ENCODE results near the gene RAB31.
"Not testable (repeated sequence)": the region's sequence is repeated elsewhere in the genome, so short reads cannot be mapped to it uniquely, and the experiment has no call there.

The RAB31 gene

GRCh38 chr18:9898792-9899549 lies 190.9 kb downstream of the RAB31 start:
- no peak for DNase-seq

DNA sequence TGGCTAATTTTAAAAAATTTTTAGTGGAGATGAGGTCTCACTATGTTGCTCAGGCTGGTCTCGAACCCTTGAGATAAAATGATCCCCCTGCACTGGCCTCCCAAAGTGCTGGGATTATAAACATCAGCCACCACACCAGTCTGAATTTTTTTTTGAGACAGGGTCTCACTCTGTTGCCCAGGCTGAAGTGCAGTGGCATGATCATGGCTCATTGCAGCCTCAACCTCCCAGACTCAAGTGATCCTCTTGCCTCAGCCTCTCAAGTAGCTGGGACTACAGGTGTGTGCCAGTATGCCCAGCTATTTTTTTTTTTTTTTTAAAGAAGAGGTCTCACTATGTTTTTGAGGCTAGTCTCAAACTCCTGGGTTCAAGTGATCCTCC lies 191.4 kb downstream of the RAB31 start:
- DNase-seq, result not testable (repeated sequence)

DNA sequence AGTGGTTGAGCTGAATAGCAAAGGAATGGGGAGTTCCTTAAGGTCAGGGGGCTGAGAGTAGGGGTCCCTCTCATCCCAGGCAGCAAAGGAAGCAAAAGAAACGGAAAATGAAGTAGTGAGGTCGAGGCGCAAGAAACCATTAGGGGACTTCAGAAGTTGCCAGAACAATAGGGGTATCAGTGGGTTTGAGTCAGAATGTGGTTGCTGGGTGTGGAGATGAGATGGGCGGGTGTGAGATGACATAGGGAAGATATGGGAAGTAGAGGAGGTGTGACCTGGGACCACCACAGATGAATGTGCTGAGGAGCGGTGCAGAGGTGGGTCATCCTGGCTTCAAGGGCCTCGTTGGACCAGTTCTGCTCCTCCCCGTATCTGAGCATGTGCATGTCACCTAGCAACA lies 192.6 kb downstream of the RAB31 start:
- DNase-seq, result no peak

DNA sequence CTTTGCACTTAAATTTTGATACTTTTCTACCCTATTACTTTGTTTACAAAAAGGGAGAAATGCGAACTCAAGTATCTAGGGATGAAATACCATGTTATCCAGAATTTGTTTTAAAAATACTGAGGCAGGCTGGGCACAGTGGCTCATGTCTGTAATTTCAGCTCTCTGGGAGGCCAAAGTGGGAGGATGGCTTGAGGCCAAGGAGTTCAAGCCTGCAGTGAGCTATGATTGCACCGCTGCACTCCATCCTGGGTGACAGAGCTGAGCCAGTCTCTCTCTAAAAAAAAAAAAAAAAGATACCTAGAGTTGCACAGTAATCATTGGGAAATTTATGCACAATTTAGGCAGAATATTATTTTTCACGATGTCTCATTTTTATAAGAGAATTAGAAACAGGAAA lies 193.3 kb downstream of the RAB31 start:
- DNase-seq, result no peak

DNA sequence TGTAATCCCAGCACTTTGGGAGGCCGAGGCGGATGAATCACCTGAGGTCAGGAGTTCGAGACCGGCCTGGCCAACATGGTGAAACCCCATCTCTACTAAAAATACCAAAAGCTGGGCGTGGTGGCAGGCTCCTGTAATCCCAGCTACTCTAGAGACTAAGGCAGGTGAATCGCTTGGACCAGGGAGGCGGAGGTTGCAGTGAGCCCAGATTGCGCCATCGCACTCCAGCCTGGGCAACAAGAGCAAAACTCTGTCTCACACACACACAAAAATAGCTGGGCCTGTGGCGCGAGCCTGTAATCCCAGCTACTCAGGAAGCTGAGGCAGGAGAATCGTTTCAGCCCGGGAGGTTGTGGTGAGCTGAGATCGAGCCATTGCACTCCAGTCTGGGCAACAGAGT lies 194.2 kb downstream of the RAB31 start:
- not testable (repeated sequence) for DNase-seq

- DNase-seq, result no peak
These were observed 194.7 kb downstream of the RAB31 start for GRCh38 chr18:9902832-9903231.

DNA sequence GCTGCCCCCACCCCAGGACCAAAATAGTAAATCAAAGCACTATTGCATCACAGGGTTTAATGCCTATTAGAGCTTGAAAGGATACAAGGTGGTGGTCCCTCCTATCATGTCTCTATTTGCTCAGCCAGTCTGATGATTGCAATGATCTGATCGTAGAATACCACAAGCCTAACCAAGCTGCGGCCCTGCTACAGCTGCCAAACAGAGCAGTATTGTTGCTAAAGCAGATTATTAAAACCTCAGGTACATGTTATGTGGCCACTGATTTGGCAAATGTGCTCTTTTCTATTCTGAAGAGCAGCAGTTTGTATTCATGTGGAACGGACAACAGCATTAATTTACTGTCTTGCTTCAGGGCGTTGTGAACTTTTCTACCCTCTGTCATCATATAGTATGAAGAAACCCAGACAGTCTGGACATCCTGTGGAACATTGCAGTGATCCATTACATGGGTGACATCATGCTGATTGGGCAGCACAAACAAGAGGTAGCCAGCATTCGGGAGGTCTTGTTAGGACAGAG lies 197.4 kb downstream of the RAB31 start:
- DNase-seq, result no peak

- no peak for DNase-seq
These were observed 198.4 kb downstream of the RAB31 start for GRCh38 chr18:9906481-9906880.

DNA sequence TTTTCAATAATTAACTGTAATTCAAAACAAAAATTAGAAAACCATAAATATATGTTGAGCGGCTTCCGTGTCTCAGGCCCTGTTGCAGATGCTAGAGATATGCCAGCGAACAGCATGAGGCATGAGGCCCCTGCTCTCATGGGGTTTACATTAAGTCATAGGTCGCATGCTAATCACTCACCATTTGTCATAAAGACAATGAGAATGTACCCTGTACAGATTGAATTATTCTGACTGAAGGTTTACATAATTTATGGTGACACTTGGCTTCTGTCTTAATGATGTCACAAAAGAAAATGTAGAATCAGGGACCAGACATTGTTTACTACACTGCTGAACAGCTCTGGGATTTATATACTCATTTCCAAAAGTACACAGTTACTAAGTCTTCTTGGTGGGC lies 199.8 kb downstream of the RAB31 start:
- no peak for DNase-seq

- DNase-seq, result no peak
These were observed 202.0 kb downstream of the RAB31 start for GRCh38 chr18:9910071-9910470.

- DNase-seq, result no peak
These were observed 202.6 kb downstream of the RAB31 start for GRCh38 chr18:9910661-9911060.

GRCh38 chr18:9911226-9911625 lies 203.1 kb downstream of the RAB31 start:
- no peak for DNase-seq

Measured in CD4-positive, alpha-beta T cell treated with Interferon alpha-2 for 1 hour (primary cell).